ENCODE measurements around the gene RETREG1.
"Not testable (repeated sequence)": the region's sequence is repeated elsewhere in the genome, so short reads cannot be mapped to it uniquely, and the experiment has no call there.

RETREG1 gene

GRCh38 chr5:16461026-16461425, 155.8 kb downstream of the RETREG1 start:
- no peak for DNase-seq (ENCODE audit: low read depth in 1 of 2, low spot score in 1 of 2)

GRCh38 chr5:16459451-16459850, 157.3 kb downstream of the RETREG1 start:
- DNase-seq (ENCODE audit: low read depth in 1 of 2, low spot score in 1 of 2) = no peak

- DNase-seq (ENCODE audit: low read depth in 1 of 2, low spot score in 1 of 2) = no peak
Measured at GRCh38 chr5:16457853-16458252, 158.9 kb downstream of the RETREG1 start.

- no peak for DNase-seq (ENCODE audit: low read depth in 1 of 2, low spot score in 1 of 2)
Measured at GRCh38 chr5:16457451-16457850, 159.3 kb downstream of the RETREG1 start.

GRCh38 chr5:16456103-16456832, 160.5 kb downstream of the RETREG1 start:
- DNase-seq (ENCODE audit: low read depth in 1 of 2, low spot score in 1 of 2) = no peak

- no peak for DNase-seq (ENCODE audit: low read depth in 1 of 2, low spot score in 1 of 2)
Measured at GRCh38 chr5:16455668-16456067, 161.1 kb downstream of the RETREG1 start.

- no peak for DNase-seq (ENCODE audit: low read depth in 1 of 2, low spot score in 1 of 2)
Measured at GRCh38 chr5:16454686-16455085, 162.1 kb downstream of the RETREG1 start.

- DNase-seq (ENCODE audit: low read depth in 1 of 2, low spot score in 1 of 2) = no peak
Measured at GRCh38 chr5:16453609-16454008, 163.2 kb downstream of the RETREG1 start.

- no peak for DNase-seq (ENCODE audit: low read depth in 1 of 2, low spot score in 1 of 2)
Measured at GRCh38 chr5:16450163-16450562, 166.6 kb downstream of the RETREG1 start.

GRCh38 chr5:16446993-16447392, 169.8 kb downstream of the RETREG1 start:
- DNase-seq (ENCODE audit: low read depth in 1 of 2, low spot score in 1 of 2) = no peak

- no peak for DNase-seq (ENCODE audit: low read depth in 1 of 2, low spot score in 1 of 2)
Measured at GRCh38 chr5:16437977-16438376, 178.8 kb downstream of the RETREG1 start.

- DNase-seq (ENCODE audit: low read depth in 1 of 2, low spot score in 1 of 2) = not testable (repeated sequence)
Measured at GRCh38 chr5:16436065-16436682, 180.6 kb downstream of the RETREG1 start.

- no peak for DNase-seq (ENCODE audit: low read depth in 1 of 2, low spot score in 1 of 2)
Measured at GRCh38 chr5:16431490-16431889, 185.3 kb downstream of the RETREG1 start.

GRCh38 chr5:16430349-16431089, 186.3 kb downstream of the RETREG1 start:
- no peak for DNase-seq (ENCODE audit: low read depth in 1 of 2, low spot score in 1 of 2)

- DNase-seq (ENCODE audit: low read depth in 1 of 2, low spot score in 1 of 2) = no peak
Measured at GRCh38 chr5:16428359-16428758, 188.4 kb downstream of the RETREG1 start.

GRCh38 chr5:16427587-16427986, 189.2 kb downstream of the RETREG1 start:
- DNase-seq (ENCODE audit: low read depth in 1 of 2, low spot score in 1 of 2) = no peak
